Large intestine (tissue), 3 donors: ENCODE measurements around the gene MDH1. TPM values are rescaled to one million over a fixed set of nuclear protein-coding genes. Genes with fewer than 3 reads are reported as not detected.

Source experiments
- DNase-seq, 2 donors: peaks; one replicate each; pipeline versions ENCODE4 v3.0.0 to v3.0.0-alpha.2; 2013
- H3K27ac ChIP-seq: one replicate; pipeline ENCODE4 v1.5.1; 2013; ENCODE audit warnings: low read length
- H3K27me3 ChIP-seq: 2 replicates; pipeline ENCODE4 v1.6.1; 2013; ENCODE audit warnings: low read length; ENCODE audit not compliant: control insufficient read depth, insufficient read depth
- H3K36me3 ChIP-seq: 2 replicates; pipeline ENCODE4 v1.6.1; 2013; ENCODE audit warnings: low read length; ENCODE audit not compliant: control insufficient read depth, insufficient read depth
- H3K4me1 ChIP-seq: one replicate; pipeline ENCODE4 v1.6.1; 2013; ENCODE audit warnings: low read length; ENCODE audit not compliant: control insufficient read depth, insufficient read depth
- H3K4me3 ChIP-seq: one replicate; pipeline ENCODE4 v1.5.1; 2013; ENCODE audit warnings: low read length
- H3K9me3 ChIP-seq: one replicate; pipeline ENCODE4 v1.6.1; 2013; ENCODE audit warnings: mild to moderate bottlenecking, low read depth, low read length, moderate library complexity; ENCODE audit not compliant: control insufficient read depth
- WGBS: methylation state at CpG from one replicate; pipeline ENCODE4 v1.1.5; 2013; ENCODE audit warnings: low lambda C conversion rate; ENCODE audit not compliant: insufficient coverage; 5-methylcytosine and 5-hydroxymethylcytosine counted together
- polyA plus RNA-seq: library from polyadenylated mRNA; unstranded; fragments of 120-200 nt; gene quantifications from one replicate; pipeline ENCODE4 v1.2.1, GENCODE V29; 2013

Gene MDH1
- polyA plus RNA-seq, 1 donor = 200 TPM

DNA sequence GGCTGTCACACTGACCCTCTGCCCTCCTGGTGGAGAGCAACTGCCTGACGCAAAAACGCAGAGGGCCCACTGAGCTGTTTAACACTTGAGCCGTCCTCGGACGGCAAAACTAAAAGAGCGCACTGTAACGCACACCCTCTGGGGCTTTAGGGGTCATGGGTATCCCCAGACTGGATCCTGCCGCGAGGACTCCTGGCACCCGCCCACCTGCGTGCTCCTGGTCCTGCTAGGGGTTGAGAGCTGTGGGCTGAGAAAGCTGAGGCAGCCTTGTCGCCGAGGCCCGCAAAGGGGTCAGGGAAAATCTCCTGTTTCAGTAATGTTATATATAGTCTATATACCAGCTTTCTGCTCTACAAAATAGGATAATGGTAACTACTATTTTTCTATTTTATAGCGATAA is 39.1 kb downstream of the MDH1 start:
- no peak for DNase-seq
- Histone ChIP-seq H3K4me1 (no peaks in the 10 kb centered on the region), H3K4me3 (no peak overlapping the region), H3K27me3 (no peaks in the 10 kb centered on the region), H3K27ac (no peak overlapping the region), H3K36me3 (no peaks in the 10 kb centered on the region), H3K9me3 (peaks cover 7% of the 10 kb centered on the region)
- 100% methylated on average over 1 of the region's 15 CpGs for WGBS

DNA sequence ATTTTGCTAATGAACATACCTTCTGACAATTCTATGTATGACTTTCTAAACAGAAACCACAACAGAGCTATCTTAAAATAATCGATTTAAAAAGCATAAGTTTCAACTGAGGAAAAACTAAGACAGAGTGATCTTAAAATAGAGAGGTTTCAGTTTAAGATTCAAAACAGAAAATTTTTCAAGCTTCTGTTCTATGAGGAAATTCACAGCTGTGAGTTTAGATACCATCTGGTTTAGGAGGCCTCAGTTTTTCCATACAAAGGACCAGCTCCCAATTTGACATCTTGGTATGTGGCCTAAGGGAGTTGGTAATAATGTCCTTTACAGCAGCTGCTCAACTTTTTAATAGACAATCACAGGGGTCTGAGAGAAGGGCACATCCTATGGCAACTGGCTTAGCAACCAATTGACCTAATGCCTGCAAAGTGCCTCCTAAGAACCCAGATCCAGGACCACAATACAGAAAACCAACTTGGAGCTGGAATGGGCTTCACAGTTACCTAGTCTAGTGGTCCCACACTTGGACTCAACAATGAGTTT is 39.7 kb downstream of the MDH1 start:
- Histone ChIP-seq H3K36me3 (no peaks in the 10 kb centered on the region), H3K27me3 (no peaks in the 10 kb centered on the region), H3K4me1 (no peaks in the 10 kb centered on the region), H3K9me3 (peaks cover 9% of the 10 kb centered on the region), H3K4me3 (no peak overlapping the region), H3K27ac (no peak overlapping the region)
- DNase-seq = no peak
- 100% methylated on average over 1 of the region's 1 CpG for WGBS

GRCh38 chr2:63631501-63631900 is 42.7 kb downstream of the MDH1 start:
- Histone ChIP-seq H3K36me3 (no peaks in the 10 kb centered on the region), H3K4me1 (no peaks in the 10 kb centered on the region), H3K9me3 (peaks cover 10% of the 10 kb centered on the region), H3K27ac (no peak overlapping the region), H3K27me3 (no peaks in the 10 kb centered on the region), H3K4me3 (no peak overlapping the region)
- DNase-seq = no peak
- WGBS = 100% methylated on average over 1 of the region's 1 CpG

GRCh38 chr2:63632382-63632781 is 43.6 kb downstream of the MDH1 start:
- Histone ChIP-seq H3K4me3 (no peak overlapping the region), H3K36me3 (no peaks in the 10 kb centered on the region), H3K27me3 (no peaks in the 10 kb centered on the region), H3K27ac (no peak overlapping the region), H3K9me3 (peaks cover 10% of the 10 kb centered on the region), H3K4me1 (no peaks in the 10 kb centered on the region)
- WGBS = 88% methylated on average over 2 of the region's 2 CpGs
- no peak for DNase-seq

- H3K9me3 ChIP-seq = no peaks in the 10 kb centered on the region
- WGBS = no CpG with 5 or more reads among the region's 1 CpG
These were observed 50.6 kb downstream of the MDH1 start for GRCh38 chr2:63639344-63639743.

DNA sequence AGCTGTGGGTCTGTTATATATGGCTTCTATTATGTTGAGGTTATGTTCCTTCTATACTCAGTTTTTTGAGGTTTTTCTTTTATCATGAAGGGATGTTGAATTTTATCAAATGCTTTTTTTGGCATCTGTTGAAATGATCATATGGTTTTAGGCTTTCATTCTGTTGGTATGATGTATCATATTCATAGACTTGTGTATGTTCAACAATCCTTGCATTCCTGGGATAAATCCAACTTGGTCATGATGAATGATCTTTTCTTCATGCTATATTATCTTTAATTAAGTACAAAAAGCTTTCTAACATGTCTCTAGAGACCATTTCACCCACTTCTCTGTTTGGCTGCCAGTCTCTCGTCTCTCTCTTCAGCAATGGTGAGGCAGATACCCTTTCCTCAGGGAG is 54.2 kb downstream of the MDH1 start:
- no peak overlapping the region for H3K27ac ChIP-seq
- WGBS = no CpG with 5 or more reads among the region's 1 CpG
- no peaks in the 10 kb centered on the region for H3K27me3 ChIP-seq
- no peaks in the 10 kb centered on the region for H3K36me3 ChIP-seq
- H3K4me1 ChIP-seq = no peaks in the 10 kb centered on the region
- H3K4me3 ChIP-seq = no peak overlapping the region
- DNase-seq = no peak
- H3K9me3 ChIP-seq = no peaks in the 10 kb centered on the region

More at GRCh38 chr2:63639344-63639743, 50.6 kb downstream of the MDH1 start:
- Histone ChIP-seq H3K4me1 (no peaks in the 10 kb centered on the region), H3K4me3 (no peak overlapping the region), H3K27ac (no peak overlapping the region), H3K36me3 (no peaks in the 10 kb centered on the region), H3K27me3 (no peaks in the 10 kb centered on the region)
- DNase-seq = no peak

DNA sequence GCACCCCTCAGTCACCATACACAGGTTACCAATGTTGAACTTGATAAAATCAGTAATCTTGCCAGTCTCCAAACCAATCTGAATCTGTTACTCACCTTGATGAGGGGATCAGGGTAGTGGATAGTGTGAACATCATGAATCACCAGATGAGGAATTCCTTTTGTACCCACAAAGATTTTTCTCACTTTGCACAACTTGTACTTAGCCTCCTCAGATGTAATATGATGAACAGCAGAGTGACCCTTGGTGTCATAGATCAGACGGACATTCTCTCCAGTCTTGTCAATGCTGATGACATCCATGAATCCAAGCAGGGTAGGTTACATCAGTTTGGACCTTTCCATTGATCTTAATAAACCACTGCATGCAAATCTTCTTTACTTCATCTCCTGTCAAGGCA is 54.7 kb downstream of the MDH1 start:
- no peak for DNase-seq
- Histone ChIP-seq H3K27me3 (no peaks in the 10 kb centered on the region), H3K4me3 (no peak overlapping the region), H3K27ac (no peak overlapping the region), H3K36me3 (no peaks in the 10 kb centered on the region), H3K9me3 (no peaks in the 10 kb centered on the region), H3K4me1 (no peaks in the 10 kb centered on the region)
- no CpG with 5 or more reads among the region's 1 CpG for WGBS

- no peak overlapping the region for H3K27ac ChIP-seq
- no peaks in the 10 kb centered on the region for H3K36me3 ChIP-seq
- WGBS = 83% methylated on average over 1 of the region's 2 CpGs
- no peak overlapping the region for H3K4me3 ChIP-seq
- no peaks in the 10 kb centered on the region for H3K27me3 ChIP-seq
- no peaks in the 10 kb centered on the region for H3K4me1 ChIP-seq
- no peak for DNase-seq
- no peaks in the 10 kb centered on the region for H3K9me3 ChIP-seq
These were observed 59.9 kb downstream of the MDH1 start for GRCh38 chr2:63648632-63649031.

GRCh38 chr2:63649829-63650228 is 61.1 kb downstream of the MDH1 start:
- Histone ChIP-seq H3K36me3 (no peaks in the 10 kb centered on the region), H3K4me1 (no peaks in the 10 kb centered on the region), H3K27me3 (no peaks in the 10 kb centered on the region), H3K27ac (no peak overlapping the region), H3K9me3 (no peaks in the 10 kb centered on the region), H3K4me3 (no peak overlapping the region)
- no CpG with 5 or more reads among the region's 1 CpG for WGBS
- no peak for DNase-seq

DNA sequence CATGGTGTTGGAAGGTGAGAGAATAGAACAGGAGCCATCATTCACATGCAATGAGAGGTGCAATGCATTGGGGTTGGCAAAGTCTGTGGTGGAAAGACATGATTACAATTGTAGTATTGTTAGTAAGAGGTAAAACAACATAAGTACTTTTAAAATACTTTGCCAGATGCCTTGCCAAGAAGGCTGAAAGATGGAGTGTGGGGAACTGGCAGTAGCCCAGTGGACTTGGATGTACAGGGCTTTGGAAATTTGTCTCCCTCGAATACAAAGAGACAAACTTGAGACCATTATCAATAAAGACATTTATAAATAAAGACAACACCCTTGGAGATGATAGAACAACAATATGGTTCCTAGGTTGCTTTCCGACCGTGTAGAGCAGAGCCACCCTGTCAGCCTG is 62.0 kb downstream of the MDH1 start:
- no peaks in the 10 kb centered on the region for H3K36me3 ChIP-seq
- H3K27ac ChIP-seq = no peak overlapping the region
- H3K4me3 ChIP-seq = no peak overlapping the region
- no peaks in the 10 kb centered on the region for H3K27me3 ChIP-seq
- H3K9me3 ChIP-seq = no peaks in the 10 kb centered on the region
- H3K4me1 ChIP-seq = no peaks in the 10 kb centered on the region
- no peak for DNase-seq
- WGBS = no CpG with 5 or more reads among the region's 3 CpGs

DNA sequence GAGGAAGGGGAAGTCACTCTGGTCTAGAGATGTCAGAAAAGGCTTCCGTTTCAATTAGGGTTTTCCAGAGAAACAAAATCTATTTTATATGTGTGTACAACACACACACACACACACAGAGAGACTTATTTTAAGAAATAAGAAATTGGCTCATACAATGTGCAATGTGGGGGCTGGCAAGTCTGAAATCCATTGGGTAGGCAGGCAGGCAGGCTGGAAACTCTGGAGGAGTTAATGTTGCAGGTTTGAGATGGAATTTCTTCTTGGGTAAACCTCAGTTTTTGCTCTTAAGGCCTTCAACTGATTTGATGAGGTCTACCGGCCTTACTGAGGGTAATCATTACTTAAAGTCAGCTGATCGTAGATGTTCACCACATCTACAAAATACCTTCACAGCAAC is 62.6 kb downstream of the MDH1 start:
- no CpG with 5 or more reads among the region's 3 CpGs for WGBS
- H3K9me3 ChIP-seq = no peaks in the 10 kb centered on the region

More for the DNA sequence above, 62.6 kb downstream of the MDH1 start:
- Histone ChIP-seq H3K27ac (no peak overlapping the region), H3K4me1 (no peaks in the 10 kb centered on the region), H3K36me3 (no peaks in the 10 kb centered on the region), H3K4me3 (no peak overlapping the region), H3K27me3 (no peaks in the 10 kb centered on the region)
- no peak for DNase-seq
